Activated CD4-positive, CD25-positive, alpha-beta regulatory T cell treated with anti-CD3 and anti-CD28 coated beads, Interleukin-2, amount 50 U/mL, for 16 hours (primary cell): ENCODE results near the gene PREB.
"Not testable (repeated sequence)": the region's sequence is repeated elsewhere in the genome, so short reads cannot be mapped to it uniquely, and the experiment has no call there.

Source experiments
- DNase-seq: peaks from one replicate; pipeline ENCODE4 v3.0.0-alpha.2; 2020; ENCODE audit warnings: low read depth, low spot score

PREB gene

GRCh38 chr2:27133905-27134780 lies at the start of gene PREB:
PREB (minus strand) TSS chr2:27134636; CDS start chr2:27134421, 215 bp downstream.
- peak; percentile 96 for DNase-seq

- DNase-seq, result no peak
These were observed 49.7 kb upstream of the PREB start for GRCh38 chr2:27184115-27184514.

- DNase-seq, result no peak
These were observed 47.9 kb upstream of the PREB start for GRCh38 chr2:27182346-27182745.

- no peak for DNase-seq
These were observed 45.0 kb upstream of the PREB start for GRCh38 chr2:27179344-27180000.

GRCh38 chr2:27178469-27178868 lies 44.0 kb upstream of the PREB start:
- DNase-seq, result no peak

GRCh38 chr2:27177441-27178351 lies 43.3 kb upstream of the PREB start:
- DNase-seq, result no peak

GRCh38 chr2:27175781-27176180 lies 41.3 kb upstream of the PREB start:
- not testable (repeated sequence) for DNase-seq

GRCh38 chr2:27175330-27175729 lies 40.9 kb upstream of the PREB start:
- DNase-seq, result no peak

GRCh38 chr2:27174638-27175037 lies 40.2 kb upstream of the PREB start:
- DNase-seq, result no peak

GRCh38 chr2:27171351-27171848 lies 37.0 kb upstream of the PREB start:
- DNase-seq, result no peak

GRCh38 chr2:27170581-27171337 lies 36.3 kb upstream of the PREB start:
- no peak for DNase-seq

- no peak for DNase-seq
These were observed 30.7 kb upstream of the PREB start for GRCh38 chr2:27164960-27165763.

GRCh38 chr2:27162151-27163121 lies 28.0 kb upstream of the PREB start:
- no peak for DNase-seq

- DNase-seq, result no peak
These were observed 25.8 kb upstream of the PREB start for GRCh38 chr2:27160191-27160590.

GRCh38 chr2:27159271-27159670 lies 24.8 kb upstream of the PREB start:
- DNase-seq, result no peak

GRCh38 chr2:27158468-27158867 lies 24.0 kb upstream of the PREB start:
- DNase-seq, result no peak

GRCh38 chr2:27155069-27155520 lies 20.7 kb upstream of the PREB start:
- no peak for DNase-seq

GRCh38 chr2:27154488-27154887 lies 20.1 kb upstream of the PREB start:
- no peak for DNase-seq
